ENCODE results near the gene TMEM273.

DNA sequence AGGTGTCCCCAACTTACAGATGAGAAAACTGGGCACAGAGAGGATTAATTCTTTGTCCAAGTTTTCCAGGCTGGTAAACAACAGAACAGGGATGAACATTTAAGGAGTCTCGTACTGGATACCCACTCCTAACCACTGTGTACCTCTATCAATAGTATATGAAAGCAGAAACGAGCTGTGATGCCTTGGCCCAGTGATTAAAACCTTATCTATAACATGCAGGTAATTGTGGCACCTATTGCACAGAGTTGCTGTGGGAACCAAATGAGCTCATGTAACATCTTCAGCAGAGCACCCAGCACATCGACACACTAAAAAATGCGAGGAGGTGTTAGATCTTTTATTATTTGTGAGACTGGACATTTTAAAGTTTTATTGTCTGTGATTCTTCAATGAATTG is 1.6 kb downstream of the TMEM273 start:
- TF ChIP-seq CTCF (conservative IDR thresholded peaks at IDR 0.05) (no peak), ZFX (IDR thresholded peaks at IDR 0.05) (no peak)

All from C4-2B (cell line).